Measurements from ENCODE around the gene CENPT.
"Not testable (repeated sequence)": the region's sequence is repeated elsewhere in the genome, so short reads cannot be mapped to it uniquely, and the experiment has no call there.

Gene CENPT

DNA sequence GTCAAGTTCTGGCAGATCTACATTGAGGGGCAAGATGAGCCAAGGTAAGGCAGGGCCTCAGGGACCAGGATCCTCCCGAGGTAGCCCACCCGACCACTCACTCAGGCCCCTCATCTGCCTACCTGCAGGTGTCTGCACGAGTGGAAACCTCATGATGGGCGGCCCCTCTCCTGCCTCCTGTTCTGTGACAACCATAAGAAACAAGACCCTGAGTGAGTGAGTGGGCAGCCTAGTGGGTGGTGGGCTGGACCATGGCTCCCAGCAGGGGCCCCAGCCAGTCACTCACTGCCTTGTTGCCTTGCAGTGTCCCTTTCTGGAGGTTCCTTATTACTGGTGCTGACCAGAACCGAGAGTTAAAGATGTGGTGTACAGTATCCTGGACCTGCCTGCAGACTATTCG, 30.7 kb upstream of the CENPT start:
- no peak overlapping the region for H3K27ac ChIP-seq
- DNase-seq (ENCODE audit: low read depth, low spot score): no peak

DNA sequence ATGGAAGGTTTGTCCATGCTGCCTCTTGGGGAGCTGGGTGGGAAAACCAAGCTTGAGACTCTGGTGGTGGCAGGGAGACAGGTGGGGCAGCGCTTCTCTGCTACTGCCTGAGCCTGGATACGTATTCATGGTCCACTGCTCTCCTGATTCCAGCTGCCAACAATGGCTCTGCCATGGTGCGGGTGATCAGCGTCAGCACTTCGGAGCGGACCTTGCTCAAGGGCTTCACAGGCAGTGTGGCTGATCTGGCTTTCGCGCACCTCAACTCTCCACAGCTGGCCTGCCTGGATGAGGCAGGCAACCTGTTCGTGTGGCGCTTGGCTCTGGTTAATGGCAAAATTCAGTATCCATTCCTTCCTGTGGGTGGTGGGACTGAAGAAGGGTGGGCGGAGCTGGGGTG, 29.6 kb upstream of the CENPT start:
- DNase-seq (ENCODE audit: low read depth, low spot score): no peak
- no peak overlapping the region for H3K27ac ChIP-seq

DNA sequence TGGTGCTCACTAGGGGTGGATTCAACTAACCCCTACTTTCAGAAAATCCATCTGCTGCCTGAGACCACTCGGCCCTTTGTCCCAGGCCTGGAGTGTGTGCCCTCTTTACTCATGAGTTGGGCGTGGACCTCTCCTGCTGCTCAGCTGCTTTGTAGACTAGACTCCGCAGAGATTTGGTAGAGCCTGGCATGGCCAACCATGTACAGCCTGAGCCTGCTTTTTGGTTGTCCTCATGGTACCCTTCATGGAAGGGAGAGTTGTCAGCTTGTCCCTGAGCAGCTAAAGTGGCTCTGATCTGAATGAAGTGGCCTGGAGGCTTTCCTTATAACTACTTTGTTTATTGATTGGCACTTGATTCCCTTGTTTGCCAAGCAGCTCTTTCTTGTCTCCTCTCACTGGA, 26.9 kb upstream of the CENPT start:
- DNase-seq (ENCODE audit: low read depth, low spot score): no peak
- H3K27ac ChIP-seq: no peak overlapping the region

DNA sequence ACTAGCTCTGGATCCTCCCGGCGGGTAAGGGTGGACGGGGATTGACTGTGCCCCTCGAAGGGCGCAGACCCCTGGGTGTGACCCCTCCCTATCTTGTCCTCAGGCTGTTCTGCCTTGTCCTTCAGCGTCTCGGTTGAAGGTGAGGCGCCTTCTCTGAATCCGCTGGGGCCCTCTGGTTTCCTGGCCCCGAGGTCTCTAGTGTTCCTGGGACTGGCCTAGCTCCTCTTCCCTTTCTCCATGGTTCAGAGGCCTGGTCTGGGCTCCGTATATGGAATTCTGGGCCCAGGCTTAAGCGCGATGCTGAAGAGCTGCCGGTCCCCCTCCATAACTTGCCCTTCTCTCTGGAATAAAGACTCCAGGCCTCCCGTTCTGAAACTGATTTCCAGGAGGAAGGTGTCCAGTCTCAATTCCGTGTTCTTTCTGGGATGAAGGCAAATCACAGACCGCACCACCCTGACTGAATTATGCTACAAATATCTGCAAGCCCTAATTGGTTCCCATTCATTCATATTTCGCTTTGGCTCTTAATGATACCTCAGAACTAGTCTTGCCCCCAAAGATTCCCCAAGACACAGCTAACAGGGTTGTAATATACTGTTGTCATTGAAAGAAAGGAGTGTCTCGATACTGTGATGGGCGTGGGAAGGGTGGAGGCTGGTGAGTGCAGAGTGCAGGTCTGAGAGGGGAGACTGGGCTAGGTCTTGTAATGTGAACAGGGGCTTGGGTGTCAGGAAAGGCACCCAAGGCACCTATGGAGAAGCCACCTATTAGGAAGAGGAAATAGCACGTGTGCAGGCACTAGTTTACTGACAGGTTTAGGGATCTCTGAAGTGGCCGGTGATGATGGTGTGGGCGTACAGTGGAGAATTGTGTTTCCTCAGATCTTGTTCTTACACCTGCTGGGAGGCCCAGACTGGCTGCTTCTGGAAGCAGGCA, 26.2 kb upstream of the CENPT start:
- DNase-seq (ENCODE audit: low read depth, low spot score): no peak
- H3K27ac ChIP-seq: peak overlapping the region; percentile 46

DNA sequence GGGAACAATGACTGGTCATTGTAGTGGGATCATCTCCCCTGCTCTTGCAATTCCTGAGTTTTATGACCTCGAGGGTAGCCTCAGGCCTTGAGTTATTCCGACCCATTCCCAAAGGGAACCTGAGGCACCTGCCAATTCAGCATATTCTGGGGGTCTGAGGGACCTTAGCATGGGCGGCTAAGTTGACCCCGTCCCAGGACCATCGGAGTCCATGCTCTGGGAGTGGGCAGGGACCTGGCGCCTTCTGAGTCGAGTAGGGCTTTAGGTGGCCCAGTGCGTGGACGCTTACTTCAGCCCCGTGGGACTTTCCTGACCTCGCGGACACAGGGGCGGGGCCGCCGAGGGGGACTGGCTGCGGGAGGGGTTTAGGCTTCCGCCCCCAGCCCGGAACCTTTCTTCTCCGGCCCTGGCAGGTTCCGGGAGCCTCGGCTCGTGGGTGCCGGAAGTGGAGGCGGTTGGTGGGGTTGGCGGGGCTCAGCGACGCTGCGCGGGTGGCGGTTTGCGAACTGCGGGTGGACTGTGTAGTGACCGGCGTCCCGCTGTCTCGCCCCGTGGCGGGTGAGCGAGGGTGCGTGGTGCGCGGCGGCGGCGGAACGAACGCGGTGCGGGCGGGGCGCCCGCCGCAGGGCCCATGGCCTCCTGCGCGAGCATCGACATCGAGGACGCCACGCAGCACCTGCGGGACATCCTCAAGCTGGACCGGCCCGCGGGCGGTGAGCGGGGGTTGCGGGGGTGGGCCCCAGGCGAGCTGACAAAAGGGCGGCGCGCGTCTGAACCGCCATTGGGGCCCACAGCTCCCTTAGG, 25.3 kb upstream of the CENPT start, which contains the start of gene EDC4:
Gene EDC4 (plus strand): TSS at position 422 of the 804 bp plus-strand sequence. CDS start 210 bp downstream, at position 632.
- no peak for DNase-seq (ENCODE audit: low read depth, low spot score)
- peak within 1 kb of the TSS; percentile 46 for H3K27ac ChIP-seq

DNA sequence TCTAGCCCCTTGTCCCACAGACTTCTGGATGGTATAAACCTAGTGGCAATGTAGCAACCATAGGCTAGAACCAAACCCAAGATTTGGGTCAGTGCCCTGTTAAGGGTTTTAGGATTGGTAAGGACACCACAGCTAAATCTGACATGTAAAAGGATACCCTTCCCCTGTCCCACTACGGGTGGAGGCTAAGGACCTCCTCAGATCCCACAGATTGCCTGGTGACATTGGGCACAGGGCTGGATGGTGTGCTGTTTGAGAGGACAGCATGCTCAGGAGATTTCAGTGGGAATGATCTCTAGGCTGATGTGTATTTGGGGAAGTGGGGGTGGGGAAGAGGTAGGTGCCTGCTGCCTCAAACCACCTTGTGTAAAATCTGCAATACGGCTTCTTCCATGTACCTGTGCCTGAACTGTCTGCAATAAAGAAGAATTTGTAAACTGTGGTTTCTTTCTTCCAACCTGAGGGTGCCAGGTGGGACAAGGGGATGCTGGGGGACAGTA, 24.7 kb upstream of the CENPT start:
- no peak for DNase-seq (ENCODE audit: low read depth, low spot score)

DNA sequence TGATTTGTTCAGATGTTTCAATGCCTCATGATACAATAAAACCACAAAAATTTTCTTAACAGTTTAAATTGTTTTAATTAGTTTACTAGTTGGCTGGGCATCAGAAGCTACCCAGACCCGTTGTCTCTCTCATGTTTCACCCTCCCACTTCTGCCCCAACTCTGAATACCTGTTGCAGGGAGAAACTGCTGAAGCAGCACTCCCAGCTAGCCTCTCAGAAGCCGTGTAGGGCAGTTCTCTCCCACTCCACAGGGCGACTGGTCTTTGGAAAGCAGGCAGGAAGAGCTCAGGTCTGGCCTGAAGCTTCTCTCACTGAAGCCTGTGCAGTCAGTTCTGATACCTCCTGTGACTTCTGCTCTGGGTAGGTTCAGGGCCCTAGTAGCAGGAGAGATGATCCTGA, 23.8 kb upstream of the CENPT start:
- peak overlapping the region; percentile 46 for H3K27ac ChIP-seq

More for the DNA sequence above, 24.7 kb upstream of the CENPT start:
- H3K27ac ChIP-seq: peak overlapping the region; percentile 46

DNA sequence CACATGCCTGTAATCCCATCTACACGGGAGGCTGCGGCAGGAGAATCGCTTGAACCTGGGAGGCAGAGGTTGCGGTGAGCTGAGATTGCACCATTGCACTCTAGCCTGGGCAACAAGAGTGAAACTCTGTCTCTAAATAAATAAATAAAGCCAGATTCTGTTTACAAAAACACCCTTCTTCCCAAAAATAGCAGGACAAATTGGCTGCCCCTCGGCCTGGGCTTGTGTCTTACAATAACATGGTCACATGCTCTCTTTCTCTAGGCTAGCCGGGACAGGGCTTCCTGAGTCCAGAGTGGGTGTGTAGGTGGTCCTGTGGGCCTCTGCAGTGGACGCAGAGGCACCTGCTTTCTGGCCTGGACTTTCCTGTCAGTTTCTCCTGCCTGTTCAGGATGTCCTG, 22.2 kb upstream of the CENPT start:
- DNase-seq (ENCODE audit: low read depth, low spot score): no peak

More for the DNA sequence above, 23.8 kb upstream of the CENPT start:
- DNase-seq (ENCODE audit: low read depth, low spot score): no peak

DNA sequence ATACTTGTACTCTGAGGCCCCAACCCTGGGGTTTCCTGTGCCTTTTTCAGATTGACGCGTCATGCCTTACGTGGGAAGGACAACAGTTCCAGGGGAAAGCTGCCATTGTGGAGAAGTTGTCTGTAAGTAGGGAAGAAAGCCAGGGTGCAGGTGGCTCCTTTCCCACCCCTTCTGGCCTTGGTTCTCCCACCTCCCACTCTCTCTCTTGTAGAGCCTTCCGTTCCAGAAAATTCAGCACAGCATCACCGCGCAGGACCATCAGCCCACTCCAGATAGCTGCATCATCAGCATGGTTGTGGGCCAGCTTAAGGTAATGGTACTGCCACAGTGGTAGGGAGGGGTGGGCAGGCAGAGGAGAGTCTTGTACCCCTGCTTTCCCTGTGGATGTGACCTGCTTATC, 20.8 kb upstream of the CENPT start:
- H3K27ac ChIP-seq: no peak overlapping the region
- DNase-seq (ENCODE audit: low read depth, low spot score): no peak

More for the DNA sequence above, 22.2 kb upstream of the CENPT start:
- H3K27ac ChIP-seq: peak overlapping the region; percentile 46

DNA sequence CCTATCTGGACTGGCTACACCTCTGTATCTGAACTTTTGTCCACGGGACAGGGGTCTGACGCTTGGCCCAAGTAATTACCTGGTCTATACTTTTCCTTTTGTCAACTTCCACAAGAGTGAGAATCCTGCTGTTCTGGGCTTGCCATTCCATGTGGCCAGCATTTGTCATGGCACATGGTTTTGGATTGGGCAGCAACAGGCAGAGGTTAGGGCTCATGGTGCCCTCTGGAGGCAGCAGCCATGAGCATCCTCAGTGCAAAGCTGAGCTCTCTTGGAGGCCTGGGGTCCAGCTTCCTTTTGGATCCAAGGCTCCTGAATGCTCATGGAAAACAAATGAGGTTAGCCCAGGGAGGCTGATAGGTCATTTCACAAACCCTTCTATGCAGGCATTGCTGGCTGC, 17.8 kb upstream of the CENPT start:
- no peak for DNase-seq (ENCODE audit: low read depth, low spot score)
- no peak overlapping the region for H3K27ac ChIP-seq

DNA sequence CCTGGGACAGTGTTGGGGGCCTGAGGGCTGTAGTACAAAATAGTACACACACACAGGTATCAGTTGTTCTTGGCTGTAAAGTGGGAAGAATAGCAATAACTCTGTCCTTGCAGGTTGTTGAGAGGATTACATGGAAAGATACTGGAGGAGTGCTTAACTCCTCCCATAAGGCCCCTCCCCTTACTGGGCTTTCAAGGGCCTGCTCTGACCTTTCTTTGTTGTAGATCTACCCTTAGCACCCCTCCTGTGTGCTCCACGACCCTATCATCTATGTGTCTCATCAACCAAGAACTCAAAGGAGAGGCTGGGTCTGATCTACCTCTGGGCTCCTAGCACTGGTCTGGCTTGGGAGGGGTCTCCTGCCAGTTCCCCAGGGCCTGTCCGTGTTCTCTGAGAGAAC, 17.1 kb upstream of the CENPT start:
- no peak for DNase-seq (ENCODE audit: low read depth, low spot score)
- H3K27ac ChIP-seq: no peak overlapping the region

DNA sequence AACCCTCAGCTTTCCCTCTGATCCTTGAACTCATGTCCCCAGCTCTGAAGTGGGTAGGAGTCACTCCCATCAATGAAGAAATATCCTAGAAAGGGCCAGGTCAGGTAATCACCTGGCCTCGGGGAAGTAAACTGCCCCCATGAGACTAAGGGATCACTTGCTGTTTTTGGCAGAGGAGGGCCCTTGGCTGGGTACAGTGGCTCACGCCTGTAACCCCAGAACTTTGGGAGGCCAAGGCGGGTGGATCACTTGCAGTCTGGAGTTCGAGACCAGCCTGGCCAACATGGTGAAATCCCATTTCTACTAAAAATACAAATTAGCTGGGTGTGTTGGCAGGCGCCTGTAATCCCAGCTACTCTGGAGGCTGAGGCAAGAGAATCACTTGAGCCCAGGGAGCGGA, 16.6 kb upstream of the CENPT start:
- not testable (repeated sequence) for DNase-seq (ENCODE audit: low read depth, low spot score); H3K27ac ChIP-seq

DNA sequence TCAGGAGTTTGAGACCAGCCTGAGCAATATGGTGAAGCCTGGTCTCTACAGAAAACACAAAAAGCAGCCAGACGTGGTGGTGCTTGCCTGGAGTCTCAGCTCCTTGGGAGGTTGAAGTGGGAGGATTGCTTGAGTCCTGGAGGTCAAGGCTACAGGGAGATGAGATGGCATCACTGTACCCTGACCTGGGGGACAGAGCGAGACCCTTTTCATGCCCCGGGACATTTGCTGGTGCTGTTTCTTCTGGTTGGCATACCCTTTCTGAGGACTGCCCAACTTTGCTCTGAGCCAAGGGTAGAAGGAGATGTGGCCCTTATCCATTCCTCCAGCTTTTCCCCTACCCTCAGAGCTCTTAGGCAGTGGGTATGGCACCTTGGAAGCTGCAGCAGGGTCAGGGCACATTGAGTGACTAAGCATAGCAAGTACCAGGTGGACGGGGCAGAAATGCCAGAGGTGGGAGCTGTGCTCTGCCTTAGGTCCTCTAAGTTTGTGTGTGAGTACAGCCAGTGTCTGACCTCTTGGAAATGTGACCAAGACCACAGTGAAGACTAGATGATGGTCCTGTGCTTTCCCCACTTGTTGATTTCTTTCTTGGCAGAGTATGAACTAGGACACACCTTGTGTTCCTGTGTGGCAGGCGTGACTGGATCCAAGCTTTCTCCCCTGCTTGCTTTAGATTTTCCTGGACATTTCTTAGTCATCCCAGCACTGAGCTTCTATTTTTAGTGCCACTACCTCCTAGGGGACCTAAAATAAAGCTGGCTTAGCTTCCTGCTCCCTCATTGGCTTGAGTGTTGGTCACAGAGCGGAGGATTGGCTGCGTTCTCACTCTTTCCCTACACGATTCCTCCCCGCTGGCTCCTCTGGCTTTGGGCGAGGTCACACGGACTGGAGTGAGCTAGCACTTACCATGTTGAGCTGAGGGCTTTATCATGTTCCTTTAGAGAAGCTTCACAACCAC, 15.4 kb upstream of the CENPT start:
- no peak for DNase-seq (ENCODE audit: low read depth, low spot score)
- H3K27ac ChIP-seq: peak overlapping the region; percentile 15

DNA sequence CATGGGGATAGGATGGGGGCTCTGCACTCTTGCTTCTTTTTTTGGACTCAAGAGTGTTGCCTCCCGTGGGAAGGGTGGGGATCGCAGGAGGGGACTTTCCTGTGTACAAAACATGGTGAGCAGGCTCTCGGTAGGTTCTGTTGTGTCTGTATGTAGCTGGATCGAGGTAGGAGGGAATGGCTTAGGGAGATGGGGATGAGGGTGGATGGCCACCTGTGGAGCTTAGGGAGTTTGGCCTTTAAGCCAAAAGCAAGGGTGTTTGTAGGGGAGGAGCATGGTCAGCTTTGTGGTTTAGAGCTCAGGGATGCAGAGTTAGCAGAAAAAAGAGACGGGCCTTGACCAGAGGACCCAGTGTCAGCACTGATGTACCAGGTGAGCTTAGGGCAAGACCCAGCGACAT, 14.4 kb upstream of the CENPT start:
- no peak overlapping the region for H3K27ac ChIP-seq

DNA sequence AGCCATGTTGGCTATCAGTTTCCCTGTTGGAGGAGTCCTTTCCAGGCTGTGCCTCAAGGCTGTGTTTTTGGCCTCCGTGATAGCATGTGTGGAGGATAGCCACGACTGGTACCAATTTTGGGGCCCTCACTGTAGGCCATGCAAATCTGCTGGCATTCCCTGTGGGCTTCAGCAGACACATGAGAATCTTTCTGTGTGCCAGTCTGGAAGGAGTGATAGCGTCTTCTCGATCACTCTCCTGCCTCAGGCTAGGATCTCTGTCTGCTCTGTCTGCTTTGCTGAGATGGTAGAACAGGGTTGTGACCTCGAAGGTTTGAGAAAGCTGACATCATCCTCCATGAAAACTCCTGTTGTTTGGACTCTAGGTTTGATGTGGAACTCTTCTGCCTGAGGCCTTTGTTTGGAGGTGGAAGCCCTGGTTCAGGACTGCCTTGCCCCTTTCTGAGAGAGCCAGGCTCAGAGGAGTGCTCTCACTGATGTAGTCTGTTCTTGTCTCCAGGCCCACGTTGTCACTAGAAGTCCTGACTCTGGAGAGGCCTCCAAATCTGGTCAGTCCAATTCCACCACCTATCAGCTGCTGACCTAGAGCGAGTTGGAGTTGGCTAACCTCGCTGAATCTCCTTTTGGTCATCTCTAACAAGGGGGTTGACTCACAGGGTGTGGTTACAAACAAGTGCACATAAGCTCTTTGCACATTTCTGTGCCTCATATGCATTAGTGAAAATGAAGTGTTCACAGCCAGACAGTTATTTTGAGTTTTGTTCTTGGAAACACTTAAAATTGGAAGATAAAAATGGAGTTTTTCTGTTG, 13.3 kb upstream of the CENPT start:
- peak overlapping the region; percentile 43 for H3K27ac ChIP-seq
- DNase-seq (ENCODE audit: low read depth, low spot score): no peak

More for the DNA sequence above, 14.4 kb upstream of the CENPT start:
- no peak for DNase-seq (ENCODE audit: low read depth, low spot score)

DNA sequence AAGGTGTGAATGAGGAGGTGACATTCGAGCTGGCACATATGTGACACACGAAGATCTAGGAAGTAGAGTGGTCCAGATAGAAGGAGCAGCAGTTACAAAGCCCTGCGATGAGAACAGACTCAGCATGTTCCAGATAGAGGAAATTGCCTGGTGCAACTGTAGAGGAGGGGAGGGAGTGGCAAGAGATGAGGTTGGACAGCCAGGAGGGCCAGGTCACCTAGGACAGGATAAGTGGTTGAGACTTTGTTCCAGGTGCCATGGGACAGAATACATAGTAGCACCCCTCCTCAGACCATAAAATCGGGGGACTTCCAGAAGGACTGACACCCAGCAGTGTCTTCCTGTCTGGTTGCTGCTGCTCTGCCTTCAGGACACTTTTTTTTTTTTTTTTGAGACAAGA, 11.0 kb upstream of the CENPT start:
- H3K27ac ChIP-seq: peak overlapping the region; percentile 62
- no peak for DNase-seq (ENCODE audit: low read depth, low spot score)

DNA sequence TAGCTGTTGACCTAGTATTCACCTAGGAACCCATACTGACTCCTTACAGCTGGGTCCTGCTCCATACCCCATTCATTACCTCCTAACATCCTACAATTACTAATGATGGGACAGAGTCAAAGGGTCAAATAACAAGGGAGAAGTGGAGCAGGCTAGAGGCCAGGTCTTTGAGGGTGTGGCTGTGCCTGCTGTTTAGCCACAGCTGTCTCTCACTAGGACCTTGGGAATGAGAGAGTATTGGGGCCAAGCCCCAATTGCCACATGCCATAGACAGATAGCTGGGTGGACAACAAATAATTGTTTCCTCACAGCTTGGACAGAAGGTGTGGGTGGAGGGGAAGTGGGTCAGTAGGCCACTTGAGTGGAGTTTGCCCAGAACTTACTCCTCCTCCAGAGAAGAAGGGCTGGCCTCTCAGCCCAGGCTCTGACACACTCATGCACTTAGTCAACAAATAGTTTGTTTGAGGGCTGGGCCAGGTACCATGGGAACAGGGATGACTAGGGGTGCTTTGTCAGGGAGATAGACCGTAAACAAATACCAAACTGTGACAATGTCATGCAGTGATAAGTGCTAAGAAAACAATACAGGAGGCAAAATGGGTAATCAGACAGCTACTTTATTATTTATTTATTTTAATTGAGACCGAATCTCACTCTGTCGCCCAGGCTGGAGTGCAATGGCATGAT, 10.2 kb upstream of the CENPT start:
- peak overlapping the region; percentile 62 for H3K27ac ChIP-seq
- DNase-seq (ENCODE audit: low read depth, low spot score): peak; percentile 84

DNA sequence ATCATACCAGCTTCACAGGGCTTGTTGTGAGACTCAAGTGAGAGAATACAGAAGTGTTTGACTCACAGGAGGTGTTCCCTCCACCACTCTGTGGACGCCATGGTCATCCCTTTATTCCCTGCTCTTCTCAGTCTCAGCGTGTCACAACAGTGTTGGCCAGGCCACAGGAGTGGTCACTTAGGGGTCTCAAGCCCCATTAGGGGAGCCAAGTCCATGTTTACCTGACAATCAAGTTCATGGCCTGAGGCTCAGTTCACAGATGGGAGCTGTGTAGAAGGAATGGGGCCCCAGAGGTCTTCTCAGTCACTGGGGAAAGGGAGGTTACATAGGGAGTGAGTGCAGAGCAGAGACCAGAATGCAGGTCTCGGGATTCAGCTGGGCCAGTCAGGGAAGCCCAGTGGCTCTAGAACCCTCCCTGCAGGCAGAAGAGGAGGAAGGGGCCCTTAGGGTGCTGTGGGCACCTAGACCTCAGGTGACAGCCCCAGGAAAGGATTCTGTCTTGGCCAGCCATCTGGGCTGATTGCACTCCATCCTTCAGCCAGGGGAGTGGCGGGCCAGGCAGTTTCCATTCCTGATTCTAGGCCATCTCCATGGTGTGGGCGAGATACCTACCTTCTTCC, 9.5 kb upstream of the CENPT start:
- peak overlapping the region; percentile 62 for H3K27ac ChIP-seq
- DNase-seq (ENCODE audit: low read depth, low spot score): no peak

All from epithelial cell of prostate (primary cell).